Mammary epithelial cell (primary cell): ENCODE data around the gene CYB561.

Experiments
- CTCF ChIP-seq, 2 donors: IDR thresholded peaks in 1 of 2; conservative IDR thresholded peaks in 1 of 2; 2 replicates each; pipeline ENCODE4 v1.5.1; 2011 to 2012; ENCODE audit warnings: inconsistent platforms in 2 of 2, low read length in 2 of 2, mild to moderate bottlenecking in 2 of 2, control low read depth in 1 of 2, low read depth in 1 of 2; ENCODE audit not compliant: insufficient read depth in 1 of 2; ENCODE audit errors: extremely low read depth in 1 of 2
- EZH2 ChIP-seq: IDR thresholded peaks from 2 replicates; pipeline ENCODE4 v1.6.1; 2012; ENCODE audit warnings: low read length, inconsistent platforms, borderline replicate concordance

DNA sequence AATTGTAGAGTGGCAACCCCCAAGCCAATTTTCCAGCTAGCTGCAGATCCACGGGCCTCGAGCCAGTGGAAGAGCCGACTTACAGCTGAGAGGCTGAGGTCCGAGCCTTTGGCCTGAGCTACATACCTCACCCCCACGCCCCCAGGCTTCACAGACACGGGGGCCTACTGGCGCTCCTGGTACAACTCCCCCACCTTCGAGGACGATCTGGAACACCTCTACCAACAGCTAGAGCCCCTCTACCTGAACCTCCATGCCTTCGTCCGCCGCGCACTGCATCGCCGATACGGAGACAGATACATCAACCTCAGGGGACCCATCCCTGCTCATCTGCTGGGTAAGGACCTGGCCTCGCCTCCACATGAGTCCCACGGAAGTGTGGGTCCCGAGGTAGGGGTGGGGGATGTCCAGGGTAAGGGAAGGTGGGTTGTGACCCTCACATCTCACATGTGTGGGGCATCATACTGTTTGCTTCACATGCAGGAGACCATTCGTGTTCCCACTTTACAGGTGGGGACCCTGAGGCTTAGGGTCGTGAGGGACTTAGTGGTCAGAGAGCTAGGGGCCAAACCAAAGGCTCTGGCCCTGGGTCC is 34.2 kb upstream of the CYB561 start:
- TF ChIP-seq CTCF (conservative IDR thresholded peaks at IDR 0.05 in 1 of 2, IDR thresholded peaks at IDR 0.05 in 1 of 2; ENCODE audit: extremely low read depth in 1 of 2, insufficient read depth in 1 of 2, low read depth in 1 of 2, low read length in 2 of 2) (no peak), EZH2 (no peak)
